DMS53 (cell line): Measurements from ENCODE around the gene BTBD9.
A peak's percentile ranks its signal among the peaks of the same experiment; 100 is the strongest.

Source experiments
- DNase-seq: peaks from one replicate; lab custom pipeline; 2025; lab: John Stamatoyannopoulos, UW

The BTBD9 gene

DNA sequence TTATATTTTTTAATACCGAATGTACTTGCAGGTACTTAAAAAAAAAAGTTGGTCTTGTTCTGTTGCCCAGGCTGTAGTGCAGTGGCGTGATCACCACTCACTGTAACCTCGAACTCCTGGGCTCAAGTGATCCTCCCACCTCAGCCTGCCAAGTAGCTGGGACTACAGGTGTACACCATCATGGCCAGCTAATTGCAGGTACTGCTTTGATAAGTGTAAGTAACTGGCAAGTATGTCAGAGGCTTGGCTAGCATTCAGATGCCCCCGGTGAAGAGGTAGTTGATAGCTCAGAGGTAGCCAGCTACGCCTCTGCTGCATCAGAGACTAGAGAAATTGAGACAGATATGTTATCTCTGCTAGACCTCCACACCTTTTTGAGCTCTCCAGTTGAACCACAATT lies 40.5 kb downstream of the BTBD9 start:
- DNase-seq, result no peak

DNA sequence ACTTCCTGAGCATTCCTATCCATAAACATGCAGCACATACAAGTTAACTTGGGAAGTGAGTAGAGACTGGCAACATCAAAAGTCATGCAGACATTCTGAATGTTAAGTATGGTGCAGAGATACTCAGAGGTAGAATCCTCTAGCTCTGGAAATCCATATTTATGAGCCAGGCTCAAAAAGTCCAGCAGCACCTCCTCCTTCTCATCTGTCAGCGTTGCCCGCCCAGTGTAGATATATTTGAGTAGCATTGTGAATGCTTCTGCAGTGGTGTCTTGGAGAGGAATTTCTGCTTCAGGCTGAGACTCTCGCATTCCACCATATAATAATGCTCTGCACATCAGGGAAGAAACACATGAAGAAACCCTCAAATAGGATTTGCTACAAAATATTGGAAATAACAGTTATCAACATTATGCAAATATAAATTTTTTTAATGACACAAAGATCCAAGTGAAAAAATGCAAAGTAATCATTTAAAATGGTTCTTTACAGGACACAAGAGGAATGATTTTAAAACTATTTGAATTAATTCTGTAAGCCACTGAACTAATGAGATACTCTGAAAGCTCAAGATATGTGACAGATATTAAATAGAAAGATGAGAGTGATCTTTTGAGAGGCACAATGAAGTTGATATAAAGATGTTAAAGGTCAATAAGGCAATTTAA lies 45.6 kb downstream of the BTBD9 start:
- DNase-seq, result no peak

DNA sequence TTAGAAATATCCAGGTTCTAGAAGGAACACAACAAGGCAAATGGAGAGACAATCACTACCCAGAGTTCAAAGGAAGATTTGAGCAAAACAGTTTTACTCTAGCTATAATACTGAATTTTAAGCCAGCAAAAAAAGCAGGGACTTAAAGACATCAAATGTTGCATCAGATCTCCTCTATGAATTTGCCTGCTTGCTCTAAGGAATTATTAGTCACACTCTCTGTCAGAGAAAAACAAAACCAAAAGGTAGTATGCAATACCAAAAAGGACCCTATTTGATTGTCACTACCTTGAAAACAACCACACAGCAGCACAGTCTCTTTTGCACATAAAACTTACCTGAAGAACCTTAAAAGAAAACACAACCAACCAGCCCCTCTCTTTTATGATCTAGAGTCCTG lies 46.3 kb downstream of the BTBD9 start:
- no peak for DNase-seq

DNA sequence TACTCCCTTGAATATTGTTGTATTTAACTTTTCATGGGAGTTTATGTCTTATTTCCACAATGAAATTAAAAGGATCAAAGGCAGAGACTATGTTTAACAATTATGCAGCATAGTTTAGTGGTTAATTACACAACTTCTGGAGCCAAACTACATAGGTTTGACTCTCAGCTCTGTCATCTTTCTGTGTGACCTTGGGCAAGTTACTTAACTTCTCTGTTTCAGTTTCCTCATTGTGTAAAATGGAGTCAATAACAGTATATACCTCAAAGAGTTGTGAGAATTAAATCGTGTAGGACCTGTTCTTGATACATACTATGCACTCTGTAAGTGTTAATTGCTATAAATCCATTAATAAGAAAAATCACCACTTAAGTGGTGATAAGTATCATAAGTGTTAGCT lies 48.3 kb downstream of the BTBD9 start:
- no peak for DNase-seq

DNA sequence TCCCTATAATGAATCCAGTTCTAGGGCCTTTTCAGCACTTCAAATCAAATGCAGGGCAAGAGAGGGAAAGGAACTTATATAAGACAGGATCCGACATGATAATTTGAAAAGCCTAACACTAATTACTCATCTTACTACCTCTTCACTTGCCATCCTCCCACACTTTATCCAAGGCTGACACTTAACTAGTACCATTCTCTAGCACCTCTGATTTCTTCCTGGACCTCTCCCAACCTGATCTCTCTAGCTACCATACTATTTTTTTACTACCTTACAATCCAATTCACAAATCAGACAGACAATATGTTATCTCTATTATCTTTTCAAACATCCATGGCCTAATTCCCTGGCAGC lies 50.4 kb downstream of the BTBD9 start:
- DNase-seq, result no peak

DNA sequence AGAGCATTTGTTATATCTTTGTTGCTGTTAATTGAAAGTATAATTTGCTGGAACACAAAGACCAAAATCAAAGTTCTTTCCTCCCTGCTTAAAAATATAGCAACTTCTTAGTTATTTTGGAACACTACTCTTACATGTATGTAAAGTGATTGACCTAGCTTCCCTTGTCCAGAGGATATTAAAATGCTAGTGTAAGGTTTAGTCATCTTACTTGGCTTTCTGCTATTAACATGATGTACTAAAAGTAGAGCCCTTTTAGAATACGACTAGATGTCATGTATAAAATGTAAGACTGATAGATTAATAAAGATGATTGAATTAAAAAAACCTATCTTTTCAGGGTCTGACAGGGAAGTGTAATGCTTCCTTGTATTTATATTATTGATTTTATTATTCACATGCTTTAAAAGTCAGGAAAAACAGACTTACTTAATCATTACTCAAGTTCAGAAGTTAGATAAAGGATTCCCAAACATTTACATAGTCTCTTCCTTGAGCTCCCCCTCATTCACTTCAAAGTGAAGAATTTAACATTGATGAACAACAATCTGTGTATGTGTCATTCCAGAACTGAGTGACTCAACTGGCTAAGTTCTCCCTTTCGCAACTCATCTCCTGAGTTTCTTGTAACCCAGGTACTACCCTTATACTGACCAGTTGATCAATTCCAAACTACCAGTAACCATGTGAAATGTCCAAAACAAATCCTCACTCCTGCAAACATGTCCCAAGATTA lies 50.9 kb downstream of the BTBD9 start:
- no peak for DNase-seq

DNA sequence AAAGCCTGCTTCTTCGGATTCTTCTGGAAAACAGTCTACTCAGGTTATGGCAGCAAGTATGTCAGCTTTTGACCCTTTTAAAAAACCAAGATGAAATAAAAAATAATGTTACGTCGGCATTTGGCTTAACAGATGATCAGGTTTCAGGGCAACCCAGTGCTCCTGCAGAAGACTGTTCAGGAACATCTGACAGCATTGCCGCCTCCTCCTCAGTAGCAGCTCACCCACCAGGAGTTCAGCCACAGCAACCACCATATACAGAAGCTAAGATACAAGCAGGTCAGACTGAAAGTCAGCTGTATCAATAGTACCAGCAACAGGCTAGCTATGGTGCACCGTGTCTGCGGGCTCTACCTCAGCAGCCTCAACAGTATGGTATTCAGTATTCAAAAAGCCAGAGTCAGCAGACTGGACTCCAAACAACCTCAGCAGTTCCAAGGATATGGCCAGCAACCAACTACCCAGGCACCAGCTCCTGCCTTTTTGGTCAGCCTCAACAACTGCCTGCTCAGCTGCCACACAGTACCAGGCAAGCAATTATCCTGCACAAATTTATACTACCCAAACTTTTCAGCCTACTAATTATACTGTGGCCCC lies 51.9 kb downstream of the BTBD9 start:
- DNase-seq, result no peak

DNA sequence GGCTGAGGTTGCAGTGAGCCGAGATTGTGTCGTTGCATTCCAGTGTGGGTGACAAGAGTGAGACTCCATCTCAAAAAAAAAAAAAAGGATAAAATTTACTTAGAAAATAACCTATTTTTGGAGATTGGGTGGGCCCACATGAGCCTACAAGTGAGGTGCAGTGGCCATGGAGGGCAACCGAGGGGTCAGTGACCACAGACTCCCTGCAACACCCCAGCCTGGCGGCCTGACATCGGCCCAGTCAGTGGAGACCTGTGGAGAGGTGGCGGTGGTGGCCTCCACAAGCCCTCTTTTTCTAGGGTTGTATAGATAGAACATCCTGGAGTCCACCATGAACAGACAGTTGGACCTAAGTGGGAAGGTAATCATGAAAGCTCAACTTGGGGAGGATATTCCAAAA lies 52.7 kb downstream of the BTBD9 start:
- DNase-seq, result no peak

DNA sequence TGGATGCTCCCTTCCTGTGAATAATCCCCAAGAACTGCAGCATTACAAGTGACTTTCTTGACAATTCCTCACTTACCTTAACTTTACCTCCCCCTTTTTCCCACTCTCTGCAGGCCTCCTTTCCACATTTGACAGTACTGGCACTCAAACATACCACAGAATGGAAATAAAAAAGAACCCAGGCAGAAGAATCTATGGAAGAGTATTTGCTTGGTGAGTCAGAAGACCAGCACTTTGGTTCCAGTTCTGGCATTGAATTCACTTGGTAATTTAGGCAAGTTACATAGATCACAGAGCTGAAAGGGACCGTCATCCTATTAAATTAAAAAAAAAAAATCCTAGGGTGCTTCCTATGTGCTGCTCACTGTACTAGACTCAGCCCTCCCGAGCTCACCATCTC lies 55.0 kb downstream of the BTBD9 start:
- peak; percentile 24 for DNase-seq

DNA sequence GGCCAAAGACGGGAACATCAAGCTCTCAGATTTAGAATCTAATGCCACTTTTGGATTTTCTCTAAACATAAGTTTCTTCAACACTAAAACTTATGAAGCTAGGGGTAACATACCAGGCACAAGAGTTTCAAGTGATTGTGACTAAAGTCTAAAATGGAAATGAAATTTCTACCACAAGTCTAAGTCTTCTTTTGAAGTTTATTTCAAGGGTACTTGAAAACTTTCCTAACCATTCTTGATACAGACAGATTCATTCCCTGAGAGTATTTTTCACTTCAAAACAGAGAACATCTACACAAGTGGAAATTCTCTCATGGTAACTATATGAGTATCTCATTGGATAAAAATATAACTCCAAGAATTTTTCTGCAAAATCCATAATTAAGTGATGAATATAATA lies 56.2 kb downstream of the BTBD9 start:
- no peak for DNase-seq

DNA sequence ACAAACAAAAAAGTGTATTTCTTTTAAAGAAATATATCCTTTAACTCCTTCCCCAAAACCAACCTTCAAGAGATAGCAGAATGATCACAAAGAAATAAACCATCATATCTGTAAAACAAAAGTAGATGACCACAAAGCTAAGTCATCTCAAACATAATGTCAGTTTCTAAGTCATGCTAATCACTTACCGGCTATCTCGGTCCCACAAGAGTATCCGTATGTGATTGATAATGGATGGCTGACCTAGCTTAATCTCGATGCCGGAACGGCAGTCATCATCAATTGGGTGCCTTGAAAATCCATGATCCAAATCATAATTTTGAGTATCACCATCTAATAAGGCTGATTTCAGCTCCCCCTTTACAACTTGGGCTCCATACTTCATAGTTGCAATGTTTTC lies 59.7 kb downstream of the BTBD9 start:
- DNase-seq, result no peak

DNA sequence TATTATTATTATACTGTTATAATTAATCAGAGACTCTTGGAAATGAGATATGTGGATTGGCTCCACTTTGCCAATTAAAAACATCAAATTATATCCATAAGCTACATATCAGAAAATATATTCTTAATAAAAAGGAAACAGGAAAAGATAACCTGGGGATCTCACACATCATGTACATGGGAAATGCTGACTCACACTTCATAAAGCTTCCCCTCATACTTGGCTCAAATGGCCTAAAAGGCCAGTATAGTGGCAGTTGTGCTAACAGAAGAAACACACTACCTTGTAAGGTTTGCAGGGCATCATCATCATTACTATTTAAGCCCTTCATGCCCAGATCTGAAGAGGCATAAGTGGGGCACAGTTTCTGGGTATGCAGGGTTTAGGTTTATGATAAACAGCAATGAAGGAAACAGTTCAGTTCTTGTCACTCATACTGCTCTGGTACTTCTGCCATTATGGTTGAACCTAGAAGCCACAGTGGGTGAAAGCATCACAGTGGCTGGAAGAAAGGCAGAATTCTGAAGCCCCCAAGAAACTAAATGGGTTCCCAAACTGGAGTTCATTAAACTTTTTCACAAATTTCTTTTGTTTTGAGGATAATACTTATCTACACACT lies 60.6 kb downstream of the BTBD9 start:
- peak; percentile 33 for DNase-seq

DNA sequence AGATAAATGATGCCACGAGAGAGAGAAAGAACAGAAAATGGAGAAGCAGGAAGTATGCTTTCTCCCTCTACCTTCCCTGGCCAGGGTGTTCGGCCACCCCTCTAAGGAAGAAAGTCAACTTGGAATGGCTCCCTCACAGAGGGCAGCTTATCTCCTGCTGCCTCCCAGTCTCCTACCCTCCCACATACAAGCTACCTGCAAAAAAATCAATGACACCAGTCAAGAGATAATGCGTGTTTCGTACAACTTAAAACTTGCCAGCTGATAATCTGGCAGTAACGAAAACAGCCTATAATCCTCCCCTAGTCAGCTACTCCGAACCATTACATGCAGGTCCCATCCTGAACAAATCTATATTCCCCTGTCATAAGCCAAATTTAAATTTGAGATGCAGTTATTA lies 61.7 kb downstream of the BTBD9 start:
- no peak for DNase-seq

DNA sequence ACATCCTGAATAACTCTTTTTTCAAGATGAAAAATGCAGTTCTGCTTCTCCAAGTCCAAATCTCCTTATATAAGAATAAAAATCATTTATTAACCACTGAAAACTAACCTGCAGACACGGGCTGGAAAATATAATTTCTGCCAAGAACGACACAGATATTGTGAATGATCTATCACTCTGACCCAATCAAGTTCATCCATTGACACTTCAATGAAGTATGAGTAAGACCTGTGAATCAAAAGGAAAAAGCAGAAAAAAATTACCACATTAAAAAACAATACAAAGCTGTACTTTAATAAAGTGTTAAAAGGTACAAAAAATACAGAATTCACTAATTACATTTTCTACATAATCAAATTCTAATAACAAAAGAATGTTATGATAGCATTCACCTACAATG lies 62.2 kb downstream of the BTBD9 start:
- DNase-seq, result no peak

DNA sequence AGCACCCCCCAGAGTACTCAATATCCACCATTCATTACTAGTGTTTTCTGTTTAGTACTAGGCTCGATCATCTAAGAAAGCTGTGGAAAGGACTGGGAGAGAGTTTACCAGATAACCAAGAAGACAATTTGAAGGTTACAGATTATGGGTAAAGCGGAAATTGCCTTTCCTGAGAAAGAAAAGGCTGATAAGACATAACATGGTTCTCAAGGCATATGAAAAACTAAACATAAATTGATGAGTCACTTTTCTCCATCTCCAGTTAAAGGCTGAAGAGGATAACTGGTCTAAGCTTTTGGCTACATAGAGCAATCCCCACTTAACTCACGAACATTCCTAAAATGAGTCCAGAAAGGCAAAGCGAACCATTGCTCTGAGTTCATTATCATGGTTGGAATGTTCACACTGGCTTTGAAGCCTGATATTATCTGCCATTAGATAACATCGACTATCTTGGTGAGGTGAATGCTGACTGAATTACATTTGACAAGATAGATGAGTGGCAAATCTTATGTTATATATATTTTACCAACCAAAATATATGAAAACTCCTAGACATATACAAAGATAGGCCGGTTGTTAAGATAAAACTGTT lies 65.8 kb downstream of the BTBD9 start:
- DNase-seq, result no peak

DNA sequence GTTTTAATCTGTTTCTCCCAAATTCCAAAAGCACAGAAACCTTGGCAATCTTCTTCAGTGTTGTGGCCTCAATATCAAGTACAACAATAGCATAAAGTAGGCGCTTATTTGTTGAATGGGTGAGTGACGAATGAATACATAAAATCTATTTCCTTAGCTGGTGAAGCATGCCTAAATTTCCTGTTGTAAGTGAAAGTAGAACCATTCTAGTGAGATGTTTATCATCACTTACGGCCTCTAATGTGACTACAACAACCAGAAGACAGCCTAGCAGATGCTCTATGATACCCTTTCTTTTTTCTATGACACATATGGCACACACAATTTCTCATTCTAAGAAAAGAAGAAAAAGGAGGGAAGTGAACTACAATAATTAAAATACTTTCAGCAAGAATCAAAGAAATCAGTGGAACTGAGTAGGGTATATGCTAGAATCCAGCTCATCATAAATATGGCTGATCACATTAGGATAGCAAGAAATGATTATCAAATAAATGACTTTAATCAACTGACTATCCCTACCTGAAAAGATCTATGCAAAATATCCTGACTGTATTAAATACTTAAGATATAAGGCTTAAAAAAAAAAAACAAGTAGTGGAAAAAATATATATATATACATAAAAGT lies 67.4 kb downstream of the BTBD9 start:
- no peak for DNase-seq

DNA sequence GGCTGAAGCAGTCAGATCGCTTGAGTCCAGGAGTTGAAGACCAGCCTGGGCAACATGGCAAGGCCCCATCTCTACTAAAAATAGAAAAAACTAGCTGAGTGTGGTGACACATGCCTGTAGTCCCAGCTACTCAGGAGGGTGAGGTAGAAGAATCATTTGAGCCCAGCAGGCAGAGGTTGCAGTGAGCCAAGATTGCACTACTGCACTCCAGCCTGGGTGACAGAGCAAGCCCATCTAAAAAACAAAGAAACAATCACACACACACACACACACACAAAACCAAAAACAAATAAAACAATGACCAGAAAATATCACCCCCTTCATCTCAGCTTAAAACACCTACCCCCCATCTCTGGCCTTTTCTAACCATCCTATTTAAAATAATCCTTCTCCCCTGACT lies 68.0 kb downstream of the BTBD9 start:
- no peak for DNase-seq

DNA sequence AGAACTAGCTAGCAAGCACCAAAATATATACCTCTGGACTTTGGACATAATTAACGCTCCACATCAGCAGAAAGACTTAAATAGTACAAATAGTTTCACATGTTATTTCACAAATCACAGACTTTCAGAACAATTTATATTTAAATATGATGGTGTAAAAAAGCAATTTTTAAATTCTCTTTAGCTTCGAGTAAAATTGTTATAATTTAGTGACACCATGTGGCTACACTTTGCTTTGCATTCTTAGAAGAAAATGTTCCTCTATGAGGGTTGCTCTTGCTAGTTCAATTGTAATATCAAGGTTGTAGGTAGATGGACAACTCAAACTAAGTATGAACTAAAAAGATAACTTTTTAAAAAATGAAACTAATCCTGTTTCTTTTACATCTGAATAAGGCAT lies 69.0 kb downstream of the BTBD9 start:
- peak; percentile 38 for DNase-seq

DNA sequence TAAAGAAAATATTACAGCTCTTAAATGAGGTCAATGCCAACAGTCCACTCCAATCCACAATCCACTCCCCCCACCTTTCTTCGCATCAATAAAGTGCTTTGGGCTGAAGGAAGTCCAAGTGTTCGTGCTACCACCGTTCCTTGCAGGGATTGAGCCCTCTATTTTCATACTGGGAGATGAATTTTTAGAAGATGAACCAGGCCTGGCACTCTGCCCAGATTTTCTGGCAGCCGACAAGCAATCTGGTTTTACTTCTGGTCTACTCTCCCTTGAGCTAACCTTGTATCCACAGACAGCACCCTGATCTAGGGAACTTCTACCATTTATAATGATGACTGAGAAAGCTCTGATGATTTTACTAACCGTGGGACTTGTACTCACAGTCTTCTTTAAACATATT lies 72.3 kb downstream of the BTBD9 start:
- DNase-seq, result peak; percentile 30

DNA sequence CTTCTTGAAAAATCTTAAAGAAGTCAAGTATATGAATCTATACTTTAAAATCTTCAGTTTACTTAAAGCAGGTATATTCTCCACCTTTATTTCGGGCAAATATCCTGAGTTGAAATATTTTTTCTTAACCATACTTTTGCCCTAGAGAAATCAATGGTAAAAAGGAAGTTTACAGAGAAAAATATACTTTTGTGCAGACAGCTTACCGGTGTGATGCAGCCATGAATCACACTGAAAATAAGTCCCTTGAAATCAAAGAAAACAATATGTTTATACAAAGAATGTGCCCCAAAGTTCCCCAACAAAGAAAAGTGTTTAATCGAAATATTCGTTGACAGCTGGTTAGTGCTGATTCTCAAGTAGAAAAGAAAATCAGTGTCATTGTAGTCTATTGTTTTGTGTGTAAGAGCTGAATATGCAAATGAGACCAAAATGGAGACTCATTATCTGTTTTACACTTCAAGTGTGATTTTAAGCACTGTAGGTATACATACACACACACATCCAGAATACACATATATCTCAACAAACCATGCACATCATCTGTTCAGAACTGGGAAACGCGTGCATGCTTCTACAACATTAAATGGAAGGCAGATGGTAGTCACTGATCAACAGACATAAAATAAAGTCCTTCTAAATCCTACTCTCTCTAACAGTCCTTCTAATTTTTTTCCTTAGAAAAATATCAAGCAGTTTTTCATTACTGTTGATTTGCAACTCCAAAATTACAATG lies 73.3 kb downstream of the BTBD9 start:
- no peak for DNase-seq

DNA sequence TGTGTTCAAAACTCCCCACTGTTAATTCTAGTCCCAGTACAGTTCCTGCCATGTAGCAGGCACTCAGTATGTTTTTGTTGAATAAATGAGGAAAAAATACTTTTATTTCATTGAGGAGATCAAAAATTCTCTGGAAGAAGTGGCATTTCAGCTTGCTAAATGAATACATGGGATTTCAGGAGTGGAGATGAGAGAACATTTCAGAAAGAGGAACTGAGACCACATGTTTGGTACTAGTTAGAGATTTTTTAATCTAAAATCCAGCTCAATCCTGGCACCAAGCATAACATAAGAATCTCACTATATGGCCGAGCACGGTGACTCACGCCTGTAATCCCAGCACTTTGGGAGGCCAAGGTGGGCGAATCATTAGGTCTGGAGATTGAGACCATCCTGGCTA lies 75.4 kb downstream of the BTBD9 start:
- no peak for DNase-seq

DNA sequence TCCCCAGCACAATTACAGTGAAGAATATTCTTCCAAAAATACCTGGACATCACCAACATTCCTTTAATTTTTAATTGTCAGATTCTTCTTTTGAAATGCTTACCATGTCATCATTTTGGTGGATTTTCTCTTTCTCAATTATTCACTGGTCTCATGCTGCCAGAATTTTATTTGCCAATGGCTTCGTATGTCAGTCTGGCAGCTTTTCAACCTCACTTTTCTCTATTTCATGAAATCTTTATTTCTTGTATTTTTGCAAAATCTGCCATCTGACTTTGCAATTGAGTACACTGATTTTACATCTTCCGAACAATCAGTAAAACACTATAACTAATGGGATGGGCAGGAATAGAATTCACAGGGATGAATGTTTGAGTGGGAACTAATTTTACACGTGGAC lies 84.1 kb downstream of the BTBD9 start:
- DNase-seq, result no peak
